ENCODE data around the gene NPY5R. TPM values are rescaled to one million over a fixed set of nuclear protein-coding genes. Genes with fewer than 3 reads are reported as not detected.

The NPY5R gene
- total and polyA plus RNA-seq, 2 experiments from 2014 or later, result 1.8 to 2.4 TPM

DNA sequence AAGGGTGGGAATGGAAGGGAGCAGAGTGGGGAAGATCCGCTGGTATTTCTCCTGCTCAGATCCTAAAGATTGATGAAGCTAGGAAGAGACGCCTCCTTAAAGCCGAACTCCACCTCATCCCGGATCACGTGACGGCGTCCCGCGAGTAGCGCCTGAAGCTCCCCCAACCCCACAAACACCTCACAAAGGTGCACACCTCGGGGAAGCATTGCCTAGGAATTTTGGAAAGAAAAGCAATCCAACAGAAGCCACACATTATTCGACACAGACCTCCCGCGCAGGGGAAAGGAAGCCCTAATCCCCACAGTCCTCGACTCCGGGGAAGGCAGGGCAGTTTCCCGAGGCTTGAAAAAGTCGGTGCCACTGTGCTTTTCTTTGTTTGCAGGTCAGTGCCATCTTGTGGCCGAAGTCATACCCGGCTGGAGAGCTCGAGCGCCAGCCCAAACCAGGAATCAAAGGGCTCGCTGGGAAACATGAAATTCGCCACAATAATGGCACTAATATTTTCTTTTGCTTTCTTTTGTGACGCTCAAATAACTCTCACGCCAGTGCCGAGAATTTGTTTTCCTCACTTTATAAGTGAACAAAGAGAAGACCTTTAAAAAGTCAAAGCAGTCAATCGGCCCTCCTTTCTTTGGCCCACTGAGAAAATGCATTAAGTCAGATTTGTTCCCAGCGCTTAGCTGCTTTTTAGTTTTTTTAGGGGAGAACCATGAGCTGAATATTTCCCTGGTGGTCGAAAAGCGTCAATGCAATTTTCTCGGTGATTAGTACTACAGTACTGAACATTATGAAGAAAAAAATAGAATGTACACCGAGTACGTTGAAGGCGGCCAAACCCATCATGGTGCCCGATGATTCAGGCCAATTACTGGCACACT, 10.9 kb upstream of the NPY5R start, which contains the start of gene NPY1R:
TSS of gene NPY1R (minus strand) at position 71 of the 881 bp plus-strand sequence. CDS start 6,042 bp downstream, outside the sequence.
- H3K9me3 Mint-ChIP-seq, result peaks cover 15% of the 10 kb centered on the region
- Histone ChIP-seq H3K4me3 (peak within 1 kb of the TSS; percentile 92), H3K4me2 (peak within 1 kb of the TSS; percentile 99), H3F3A (replicated peaks; ENCODE audit: low read depth) (no peaks in the 10 kb centered on the region; the same call in 1 of the 2 replicates), H3K36me3 (ENCODE audit: insufficient read depth) (no peaks in the 10 kb centered on the region), H3K79me2 (replicated peaks; ENCODE audit: insufficient read depth) (no peaks in the 10 kb centered on the region; the same call in 1 of the 2 replicates), H3K27me3 (ENCODE audit: insufficient read depth) (peaks cover 26% of the 10 kb centered on the region), H3K9me2 (ENCODE audit: insufficient read depth) (no peaks in the 10 kb centered on the region), H3K4me1 (ENCODE audit: insufficient read depth) (no peaks in the 10 kb centered on the region; the same call in 1 of the 2 replicates), H3K27ac (ENCODE audit: low read depth) (no peak within 1 kb of the TSS), H2AFZ (peak within 1 kb of the TSS; percentile 100), H4K20me1 (replicated peaks; ENCODE audit: insufficient read depth) (no peaks in the 10 kb centered on the region)
- H3K4me1 Mint-ChIP-seq, result peaks cover 6% of the 10 kb centered on the region; the same call in 1 of the 3 replicates
- ATAC-seq (peak; percentile 84), DNase-seq (ENCODE audit: low spot score) (peak; percentile 89)
- peak within 1 kb of the TSS; percentile 95 for H3K4me3 Mint-ChIP-seq
- peak within 1 kb of the TSS; percentile 94 for H3K27ac Mint-ChIP-seq
- peaks cover 10% of the 10 kb centered on the region; the same call in 2 of the 3 replicates for H3K36me3 Mint-ChIP-seq (ENCODE audit: low read depth)
- H3K27me3 Mint-ChIP-seq (ENCODE audit: insufficient read depth, low read depth, poor library complexity), result peaks cover 21% of the 10 kb centered on the region
- TF ChIP-seq CREB1 (CRISPR knock-in tag; IDR thresholded peaks at IDR 0.05; ENCODE audit: low read depth) (no peak; the same call in 1 of the 2 replicates), EZH2phosphoT487 (IDR thresholded peaks at IDR 0.05; ENCODE audit: unreplicated experiment) (no peak), POLR2AphosphoS5 (IDR thresholded peaks at IDR 0.05; ENCODE audit: low read depth) (peak; percentile 64)
- TF ChIP-seq, protein P1, sequence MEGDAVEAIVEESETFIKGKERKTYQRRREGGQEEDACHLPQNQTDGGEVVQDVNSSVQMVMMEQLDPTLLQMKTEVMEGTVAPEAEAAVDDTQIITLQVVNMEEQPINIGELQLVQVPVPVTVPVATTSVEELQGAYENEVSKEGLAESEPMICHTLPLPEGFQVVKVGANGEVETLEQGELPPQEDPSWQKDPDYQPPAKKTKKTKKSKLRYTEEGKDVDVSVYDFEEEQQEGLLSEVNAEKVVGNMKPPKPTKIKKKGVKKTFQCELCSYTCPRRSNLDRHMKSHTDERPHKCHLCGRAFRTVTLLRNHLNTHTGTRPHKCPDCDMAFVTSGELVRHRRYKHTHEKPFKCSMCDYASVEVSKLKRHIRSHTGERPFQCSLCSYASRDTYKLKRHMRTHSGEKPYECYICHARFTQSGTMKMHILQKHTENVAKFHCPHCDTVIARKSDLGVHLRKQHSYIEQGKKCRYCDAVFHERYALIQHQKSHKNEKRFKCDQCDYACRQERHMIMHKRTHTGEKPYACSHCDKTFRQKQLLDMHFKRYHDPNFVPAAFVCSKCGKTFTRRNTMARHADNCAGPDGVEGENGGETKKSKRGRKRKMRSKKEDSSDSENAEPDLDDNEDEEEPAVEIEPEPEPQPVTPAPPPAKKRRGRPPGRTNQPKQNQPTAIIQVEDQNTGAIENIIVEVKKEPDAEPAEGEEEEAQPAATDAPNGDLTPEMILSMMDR (conservative IDR thresholded peaks at IDR 0.05; ENCODE audit: low read depth in 2 of 2), result peak; percentile 78 to 86

DNA sequence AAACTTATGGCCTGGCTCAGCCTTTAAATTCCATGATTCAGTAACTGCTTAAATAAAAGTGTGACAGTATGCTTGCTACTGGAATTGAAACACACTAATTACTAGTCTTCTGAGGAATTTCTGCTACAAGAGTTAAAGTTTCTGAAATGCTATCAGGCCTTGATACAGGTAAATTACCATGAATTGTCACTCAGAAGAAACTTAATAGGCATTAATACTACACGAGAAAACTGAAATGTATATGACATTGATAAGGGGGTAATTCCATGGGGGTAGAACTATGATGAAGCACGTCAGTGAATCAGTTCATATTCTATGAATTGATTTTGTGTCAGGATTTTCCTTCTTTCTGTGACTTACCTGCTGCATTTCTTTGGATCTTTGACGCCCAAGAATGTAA, 8.3 kb upstream of the NPY5R start:
- H3K4me3 Mint-ChIP-seq, result no peak overlapping the region
- H3K27me3 Mint-ChIP-seq (ENCODE audit: insufficient read depth, low read depth, poor library complexity), result peaks cover 21% of the 10 kb centered on the region
- no peak for ATAC-seq
- TF ChIP-seq NANOG (IDR thresholded peaks at IDR 0.05; ENCODE audit: borderline replicate concordance) (no peak), ZNF114 (CRISPR knock-in tag; IDR thresholded peaks at IDR 0.05) (no peak), JUNB (IDR thresholded peaks at IDR 0.05; ENCODE audit: unreplicated experiment) (no peak), EZH2phosphoT487 (IDR thresholded peaks at IDR 0.05; ENCODE audit: unreplicated experiment) (no peak), CREB1 (CRISPR knock-in tag; IDR thresholded peaks at IDR 0.05; ENCODE audit: low read depth) (no peak), EZH2 (IDR thresholded peaks at IDR 0.05; ENCODE audit: low read depth, unreplicated experiment) (no peak), ZNF331 (CRISPR knock-in tag; IDR thresholded peaks at IDR 0.05; ENCODE audit: low read depth) (no peak)
- TF ChIP-seq, protein P2, sequence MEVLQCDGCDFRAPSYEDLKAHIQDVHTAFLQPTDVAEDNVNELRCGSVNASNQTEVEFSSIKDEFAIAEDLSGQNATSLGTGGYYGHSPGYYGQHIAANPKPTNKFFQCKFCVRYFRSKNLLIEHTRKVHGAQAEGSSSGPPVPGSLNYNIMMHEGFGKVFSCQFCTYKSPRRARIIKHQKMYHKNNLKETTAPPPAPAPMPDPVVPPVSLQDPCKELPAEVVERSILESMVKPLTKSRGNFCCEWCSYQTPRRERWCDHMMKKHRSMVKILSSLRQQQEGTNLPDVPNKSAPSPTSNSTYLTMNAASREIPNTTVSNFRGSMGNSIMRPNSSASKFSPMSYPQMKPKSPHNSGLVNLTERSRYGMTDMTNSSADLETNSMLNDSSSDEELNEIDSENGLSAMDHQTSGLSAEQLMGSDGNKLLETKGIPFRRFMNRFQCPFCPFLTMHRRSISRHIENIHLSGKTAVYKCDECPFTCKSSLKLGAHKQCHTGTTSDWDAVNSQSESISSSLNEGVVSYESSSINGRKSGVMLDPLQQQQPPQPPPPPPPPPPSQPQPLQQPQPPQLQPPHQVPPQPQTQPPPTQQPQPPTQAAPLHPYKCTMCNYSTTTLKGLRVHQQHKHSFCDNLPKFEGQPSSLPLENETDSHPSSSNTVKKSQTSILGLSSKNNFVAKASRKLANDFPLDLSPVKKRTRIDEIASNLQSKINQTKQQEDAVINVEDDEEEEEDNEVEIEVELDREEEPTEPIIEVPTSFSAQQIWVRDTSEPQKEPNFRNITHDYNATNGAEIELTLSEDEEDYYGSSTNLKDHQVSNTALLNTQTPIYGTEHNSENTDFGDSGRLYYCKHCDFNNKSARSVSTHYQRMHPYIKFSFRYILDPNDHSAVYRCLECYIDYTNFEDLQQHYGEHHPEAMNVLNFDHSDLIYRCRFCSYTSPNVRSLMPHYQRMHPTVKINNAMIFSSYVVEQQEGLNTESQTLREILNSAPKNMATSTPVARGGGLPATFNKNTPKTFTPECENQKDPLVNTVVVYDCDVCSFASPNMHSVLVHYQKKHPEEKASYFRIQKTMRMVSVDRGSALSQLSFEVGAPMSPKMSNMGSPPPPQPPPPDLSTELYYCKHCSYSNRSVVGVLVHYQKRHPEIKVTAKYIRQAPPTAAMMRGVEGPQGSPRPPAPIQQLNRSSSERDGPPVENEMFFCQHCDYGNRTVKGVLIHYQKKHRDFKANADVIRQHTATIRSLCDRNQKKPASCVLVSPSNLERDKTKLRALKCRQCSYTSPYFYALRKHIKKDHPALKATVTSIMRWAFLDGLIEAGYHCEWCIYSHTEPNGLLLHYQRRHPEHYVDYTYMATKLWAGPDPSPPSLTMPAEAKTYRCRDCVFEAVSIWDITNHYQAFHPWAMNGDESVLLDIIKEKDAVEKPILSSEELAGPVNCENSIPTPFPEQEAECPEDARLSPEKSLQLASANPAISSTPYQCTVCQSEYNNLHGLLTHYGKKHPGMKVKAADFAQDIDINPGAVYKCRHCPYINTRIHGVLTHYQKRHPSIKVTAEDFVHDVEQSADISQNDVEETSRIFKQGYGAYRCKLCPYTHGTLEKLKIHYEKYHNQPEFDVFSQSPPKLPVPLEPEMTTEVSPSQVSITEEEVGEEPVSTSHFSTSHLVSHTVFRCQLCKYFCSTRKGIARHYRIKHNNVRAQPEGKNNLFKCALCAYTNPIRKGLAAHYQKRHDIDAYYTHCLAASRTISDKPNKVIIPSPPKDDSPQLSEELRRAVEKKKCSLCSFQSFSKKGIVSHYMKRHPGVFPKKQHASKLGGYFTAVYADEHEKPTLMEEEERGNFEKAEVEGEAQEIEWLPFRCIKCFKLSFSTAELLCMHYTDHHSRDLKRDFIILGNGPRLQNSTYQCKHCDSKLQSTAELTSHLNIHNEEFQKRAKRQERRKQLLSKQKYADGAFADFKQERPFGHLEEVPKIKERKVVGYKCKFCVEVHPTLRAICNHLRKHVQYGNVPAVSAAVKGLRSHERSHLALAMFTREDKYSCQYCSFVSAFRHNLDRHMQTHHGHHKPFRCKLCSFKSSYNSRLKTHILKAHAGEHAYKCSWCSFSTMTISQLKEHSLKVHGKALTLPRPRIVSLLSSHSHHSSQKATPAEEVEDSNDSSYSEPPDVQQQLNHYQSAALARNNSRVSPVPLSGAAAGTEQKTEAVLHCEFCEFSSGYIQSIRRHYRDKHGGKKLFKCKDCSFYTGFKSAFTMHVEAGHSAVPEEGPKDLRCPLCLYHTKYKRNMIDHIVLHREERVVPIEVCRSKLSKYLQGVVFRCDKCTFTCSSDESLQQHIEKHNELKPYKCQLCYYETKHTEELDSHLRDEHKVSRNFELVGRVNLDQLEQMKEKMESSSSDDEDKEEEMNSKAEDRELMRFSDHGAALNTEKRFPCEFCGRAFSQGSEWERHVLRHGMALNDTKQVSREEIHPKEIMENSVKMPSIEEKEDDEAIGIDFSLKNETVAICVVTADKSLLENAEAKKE (CRISPR knock-in tag; IDR thresholded peaks at IDR 0.05), result no peak

More for the DNA sequence above, 8.3 kb upstream of the NPY5R start:
- H3K9me2 ChIP-seq (ENCODE audit: insufficient read depth), result no peaks in the 10 kb centered on the region
- no peak overlapping the region for H3K4me3 ChIP-seq
- Mint-ChIP-seq H3K36me3 (ENCODE audit: low read depth) (peaks cover 10% of the 10 kb centered on the region; the same call in 2 of the 3 replicates), H3K9me3 (peaks cover 15% of the 10 kb centered on the region), H3K4me1 (peaks cover 6% of the 10 kb centered on the region; the same call in 1 of the 3 replicates), H3K27ac (no peak overlapping the region)
- H3K4me1 ChIP-seq (ENCODE audit: insufficient read depth), result no peaks in the 10 kb centered on the region; the same call in 1 of the 2 replicates
- no peaks in the 10 kb centered on the region for H3K36me3 ChIP-seq (ENCODE audit: insufficient read depth)
- no peaks in the 10 kb centered on the region for H4K20me1 ChIP-seq (replicated peaks; ENCODE audit: insufficient read depth)
- no peak overlapping the region for H2AFZ ChIP-seq
- H3F3A ChIP-seq (replicated peaks; ENCODE audit: low read depth), result no peaks in the 10 kb centered on the region; the same call in 1 of the 2 replicates
- H3K4me2 ChIP-seq, result no peak overlapping the region
- H3K79me2 ChIP-seq (replicated peaks; ENCODE audit: insufficient read depth), result no peaks in the 10 kb centered on the region; the same call in 1 of the 2 replicates
- H3K27me3 ChIP-seq (ENCODE audit: insufficient read depth), result peaks cover 19% of the 10 kb centered on the region
- DNase-seq (ENCODE audit: low spot score), result no peak
- no peak overlapping the region for H3K27ac ChIP-seq (ENCODE audit: low read depth)

All from GM23338 (cell line).